Stimulated activated CD8-positive, alpha-beta memory T cell treated with anti-CD3 and anti-CD28 coated beads, Interleukin-12 subunit alpha, Interleukin-12 subunit beta, amount 100 ng/mL, for 24 hours (primary cell): ENCODE measurements around the gene LRRC74B.
"Not testable (repeated sequence)": the region's sequence is repeated elsewhere in the genome, so short reads cannot be mapped to it uniquely, and the experiment has no call there.

ENCODE experiments used
- DNase-seq: peaks from one replicate; pipeline ENCODE4 v3.0.0-alpha.2; 2020; ENCODE audit errors: extremely low read depth

Gene LRRC74B

GRCh38 chr22:21076912-21077625 lies 31.3 kb downstream of the LRRC74B start:
- DNase-seq: no peak

- DNase-seq: no peak
These were observed 32.2 kb downstream of the LRRC74B start for GRCh38 chr22:21077884-21078508.

- no peak for DNase-seq
These were observed 33.2 kb downstream of the LRRC74B start for GRCh38 chr22:21078916-21079315.

GRCh38 chr22:21079493-21079892 lies 33.7 kb downstream of the LRRC74B start:
- no peak for DNase-seq

- no peak for DNase-seq
These were observed 34.8 kb downstream of the LRRC74B start for GRCh38 chr22:21080435-21081137.

- no peak for DNase-seq
These were observed 36.5 kb downstream of the LRRC74B start for GRCh38 chr22:21082248-21082647.

GRCh38 chr22:21087119-21087518 lies 41.4 kb downstream of the LRRC74B start:
- DNase-seq: no peak

GRCh38 chr22:21087926-21088325 lies 42.2 kb downstream of the LRRC74B start:
- not testable (repeated sequence) for DNase-seq

- DNase-seq: not testable (repeated sequence)
These were observed 45.5 kb downstream of the LRRC74B start for GRCh38 chr22:21091220-21091619.

GRCh38 chr22:21092797-21093554 lies 47.2 kb downstream of the LRRC74B start:
- DNase-seq: no peak

GRCh38 chr22:21093555-21094137 lies 47.9 kb downstream of the LRRC74B start:
- DNase-seq: not testable (repeated sequence)

- no peak for DNase-seq
These were observed 49.4 kb downstream of the LRRC74B start for GRCh38 chr22:21094911-21095772.

GRCh38 chr22:21095773-21096107 lies 50.0 kb downstream of the LRRC74B start:
- no peak for DNase-seq

- not testable (repeated sequence) for DNase-seq
These were observed 51.1 kb downstream of the LRRC74B start for GRCh38 chr22:21096878-21097277.

- DNase-seq: no peak
These were observed 52.4 kb downstream of the LRRC74B start for GRCh38 chr22:21098099-21098671.

GRCh38 chr22:21099578-21099977 lies 53.8 kb downstream of the LRRC74B start:
- no peak for DNase-seq

- DNase-seq: no peak
These were observed 54.6 kb downstream of the LRRC74B start for GRCh38 chr22:21100149-21101032.

GRCh38 chr22:21101877-21102638 lies 56.3 kb downstream of the LRRC74B start:
- DNase-seq: no peak
